Endothelial cell of umbilical vein (primary cell): ENCODE data around the gene CC2D2B.
"Not testable (repeated sequence)": the region's sequence is repeated elsewhere in the genome, so short reads cannot be mapped to it uniquely, and the experiment has no call there.

Source experiments
- EZH2 ChIP-seq: IDR thresholded peaks from 2 replicates; pipeline ENCODE4 v1.6.1; 2012; ENCODE audit warnings: borderline replicate concordance, low read depth, mild to moderate bottlenecking, moderate library complexity, low read length, inconsistent platforms; ENCODE audit not compliant: severe bottlenecking
- GATA2 ChIP-seq: IDR thresholded peaks from 2 replicates; pipeline ENCODE4 v1.7.0; 2011; ENCODE audit warnings: low read depth, mild to moderate bottlenecking, moderate library complexity, mixed read lengths, low read length; ENCODE audit not compliant: insufficient read length, insufficient read depth
- JUN ChIP-seq: IDR thresholded peaks from 2 replicates; pipeline ENCODE4 v1.6.1; 2011; ENCODE audit warnings: borderline replicate concordance, low read depth; ENCODE audit not compliant: insufficient read length, insufficient read depth
- POLR2A ChIP-seq: IDR thresholded peaks from 2 replicates; pipeline ENCODE4 v1.6.1; 2012; ENCODE audit warnings: low read depth, mild to moderate bottlenecking, control low read depth, low read length
- POLR2AphosphoS5 ChIP-seq: IDR thresholded peaks from 2 replicates; pipeline ENCODE4 v1.6.1; 2012; ENCODE audit warnings: low read depth, mild to moderate bottlenecking, control low read depth, low read length, moderate library complexity; ENCODE audit not compliant: insufficient read depth
- TF ChIP-seq, protein P1 (sequence below), 2 donors: IDR thresholded peaks; 1 replicate in 1 of 2; 2 replicates in 1 of 2; pipeline ENCODE4 v1.5.1; 2011; ENCODE audit warnings: low read length in 2 of 2, mild to moderate bottlenecking in 2 of 2, moderate library complexity in 2 of 2, control low read depth in 1 of 2, inconsistent platforms in 1 of 2, low read depth in 1 of 2; ENCODE audit not compliant: insufficient read depth in 1 of 2; ENCODE audit errors: extremely low read depth in 1 of 2
- TF ChIP-seq, protein P2 (sequence below): IDR thresholded peaks from 2 replicates; pipeline ENCODE4 v1.6.1; 2011; ENCODE audit not compliant: insufficient read depth, insufficient read length

DNA sequence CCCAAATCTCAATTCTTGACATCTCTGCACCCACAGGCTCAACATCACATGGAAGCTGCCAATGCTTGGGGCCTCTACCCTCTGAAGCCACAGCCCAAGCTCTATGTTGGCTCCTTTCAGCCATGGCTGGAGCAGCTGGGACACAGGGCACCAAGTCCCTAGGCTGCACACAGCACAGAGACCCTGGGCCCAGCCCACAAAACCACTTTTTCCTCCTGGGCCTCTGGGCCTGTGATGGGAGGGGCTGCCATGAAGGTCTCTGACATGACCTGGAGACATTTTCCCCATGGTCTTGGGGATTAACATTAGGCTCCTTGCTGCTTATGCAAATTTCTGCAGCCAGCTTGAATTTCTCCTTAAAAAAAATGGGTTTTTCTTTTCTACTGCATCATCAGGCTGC, 33.0 kb upstream of the CC2D2B start:
- TF ChIP-seq, protein P1, sequence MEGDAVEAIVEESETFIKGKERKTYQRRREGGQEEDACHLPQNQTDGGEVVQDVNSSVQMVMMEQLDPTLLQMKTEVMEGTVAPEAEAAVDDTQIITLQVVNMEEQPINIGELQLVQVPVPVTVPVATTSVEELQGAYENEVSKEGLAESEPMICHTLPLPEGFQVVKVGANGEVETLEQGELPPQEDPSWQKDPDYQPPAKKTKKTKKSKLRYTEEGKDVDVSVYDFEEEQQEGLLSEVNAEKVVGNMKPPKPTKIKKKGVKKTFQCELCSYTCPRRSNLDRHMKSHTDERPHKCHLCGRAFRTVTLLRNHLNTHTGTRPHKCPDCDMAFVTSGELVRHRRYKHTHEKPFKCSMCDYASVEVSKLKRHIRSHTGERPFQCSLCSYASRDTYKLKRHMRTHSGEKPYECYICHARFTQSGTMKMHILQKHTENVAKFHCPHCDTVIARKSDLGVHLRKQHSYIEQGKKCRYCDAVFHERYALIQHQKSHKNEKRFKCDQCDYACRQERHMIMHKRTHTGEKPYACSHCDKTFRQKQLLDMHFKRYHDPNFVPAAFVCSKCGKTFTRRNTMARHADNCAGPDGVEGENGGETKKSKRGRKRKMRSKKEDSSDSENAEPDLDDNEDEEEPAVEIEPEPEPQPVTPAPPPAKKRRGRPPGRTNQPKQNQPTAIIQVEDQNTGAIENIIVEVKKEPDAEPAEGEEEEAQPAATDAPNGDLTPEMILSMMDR (IDR thresholded peaks at IDR 0.05; ENCODE audit: extremely low read depth in 1 of 2, insufficient read depth in 1 of 2, low read depth in 1 of 2, low read length in 2 of 2), result not testable (repeated sequence)
- not testable (repeated sequence) for TF ChIP-seq POLR2A, POLR2AphosphoS5, EZH2, GATA2, JUN
- TF ChIP-seq, protein P2, sequence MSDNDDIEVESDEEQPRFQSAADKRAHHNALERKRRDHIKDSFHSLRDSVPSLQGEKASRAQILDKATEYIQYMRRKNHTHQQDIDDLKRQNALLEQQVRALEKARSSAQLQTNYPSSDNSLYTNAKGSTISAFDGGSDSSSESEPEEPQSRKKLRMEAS, result not testable (repeated sequence)
